Adrenal gland (tissue), 12 donors: ENCODE data around the gene WDR45B. TPM values are rescaled to one million over a fixed set of nuclear protein-coding genes. Genes with fewer than 3 reads are reported as not detected.

Experiments used
- DNase-seq, 7 donors: peaks; one replicate each; pipeline ENCODE4 v3.0.0-alpha.2; 2019 to 2020
- H3K27ac ChIP-seq, 5 donors: fragments of 200-600 bp; sonication (generic) in 4 of 5; 1 replicate in 3 of 5; 2 replicates in 2 of 5; pipeline versions ENCODE4 v1.5.1 to v1.8.0; 2016 to 2020; ENCODE audit warnings: mild to moderate bottlenecking in 1 of 5
- H3K27me3 ChIP-seq: fragments of 200-600 bp; 2 replicates; pipeline ENCODE4 v1.8.0; 2021
- H3K36me3 ChIP-seq, 2 donors: fragments of 200-600 bp; replicated peaks in 1 of 2; 1 replicate in 1 of 2; 2 replicates in 1 of 2; pipeline versions ENCODE4 v1.5.1 to v1.8.0; 2018 to 2022
- H3K4me1 ChIP-seq, 2 donors: fragments of 200-600 bp; replicated peaks in 1 of 2; 1 replicate in 1 of 2; 2 replicates in 1 of 2; pipeline versions ENCODE4 v1.5.1 to v1.8.0; 2018 to 2021
- H3K4me3 ChIP-seq, 4 donors: fragments of 200-600 bp; sonication (generic) in 3 of 4; one replicate each; pipeline ENCODE4 v1.5.1; 2016 to 2018
- H3K9me3 ChIP-seq, 3 donors: fragments of 200-600 bp; sonication (generic) in 1 of 3; replicated peaks in 1 of 3; 1 replicate in 2 of 3; 2 replicates in 1 of 3; pipeline versions ENCODE4 v1.5.1 to v1.8.0; 2016 to 2021
- POLR2A ChIP-seq, 2 donors: fragments of 450-650 bp; IDR thresholded peaks; one replicate each; pipeline ENCODE4 v1.6.1; 2017; ENCODE audit warnings: antibody characterized with exemption in 2 of 2, mild to moderate bottlenecking in 2 of 2, moderate library complexity in 1 of 2
- WGBS, 4 donors: extraction: QIAGEN DNeasy Blood & Tissue Kit in 2 of 4; methylation state at CpG; one replicate each; pipeline versions ENCODE4 v1.1.5 to v1.1.7; 2013 to 2017; 5-methylcytosine and 5-hydroxymethylcytosine counted together
- intact Hi-C, 2 donors: fragments of 100-400 bp; cut with DNase I; formaldehyde crosslinking; loops; one replicate each; pipeline versions ENCODE4 v1.14.1 to v1.15.0; 2022 to 2023
- polyA plus RNA-seq, 3 donors: library from polyadenylated mRNA; stranded (reverse); fragments of 200-250 nt in 2 of 3; fragments of 350-450 nt in 1 of 3; fragmentation: Illumina TruSeq in 1 of 3; extraction: RNeasy Lipid Tissue Mini Kit (QIAGEN cat#74804) in 1 of 3; gene quantifications; one replicate each; pipeline ENCODE4 v1.2.3, GENCODE V29; 2013 to 2014
- total RNA-seq, 9 donors: library from RNA; depleted of rRNA in 4 of 9; stranded (reverse); fragments of >200 nt in 4 of 9; fragments of 120-200 nt in 1 of 9; fragmentation: NEBNext Ultra II Directional in 1 of 9; extraction: Animal tissue kit (Norgen Biotek cat#: 25700) in 1 of 9; gene quantifications; one replicate each; pipeline versions ENCODE4 v1.1.0 to v1.2.4, GENCODE V29; 2013 to 2023
- TF ChIP-seq, protein P1 (sequence below), 6 experiments: fragments of 450-650 bp in 4 of 6; fragments of 200-600 bp in 2 of 6; sonication (generic) in 1 of 6; IDR thresholded peaks; 1 replicate in 5 of 6; 2 replicates in 1 of 6; pipeline versions ENCODE4 v1.5.1 to v1.8.0; 2016 to 2021; ENCODE audit warnings: antibody characterized with exemption in 6 of 6, mild to moderate bottlenecking in 2 of 6, moderate library complexity in 1 of 6
- donor health status: healthy with polysubstance abuse.
- donor health status: Bipolar disorder and iron deficiency.
- donor health status: DM: yes; HTN: yes; CAD: no.
- donor health status: DM: no; HTN: no; CAD: no.
- donor health status: DM: no; HTN: no; CAD: no.
- donor health status: DM: yes; HTN: yes; CAD: no.

WDR45B gene
- total and polyA plus RNA-seq, 12 donors = 48.6 to 104 (median 73.3) TPM

DNA sequence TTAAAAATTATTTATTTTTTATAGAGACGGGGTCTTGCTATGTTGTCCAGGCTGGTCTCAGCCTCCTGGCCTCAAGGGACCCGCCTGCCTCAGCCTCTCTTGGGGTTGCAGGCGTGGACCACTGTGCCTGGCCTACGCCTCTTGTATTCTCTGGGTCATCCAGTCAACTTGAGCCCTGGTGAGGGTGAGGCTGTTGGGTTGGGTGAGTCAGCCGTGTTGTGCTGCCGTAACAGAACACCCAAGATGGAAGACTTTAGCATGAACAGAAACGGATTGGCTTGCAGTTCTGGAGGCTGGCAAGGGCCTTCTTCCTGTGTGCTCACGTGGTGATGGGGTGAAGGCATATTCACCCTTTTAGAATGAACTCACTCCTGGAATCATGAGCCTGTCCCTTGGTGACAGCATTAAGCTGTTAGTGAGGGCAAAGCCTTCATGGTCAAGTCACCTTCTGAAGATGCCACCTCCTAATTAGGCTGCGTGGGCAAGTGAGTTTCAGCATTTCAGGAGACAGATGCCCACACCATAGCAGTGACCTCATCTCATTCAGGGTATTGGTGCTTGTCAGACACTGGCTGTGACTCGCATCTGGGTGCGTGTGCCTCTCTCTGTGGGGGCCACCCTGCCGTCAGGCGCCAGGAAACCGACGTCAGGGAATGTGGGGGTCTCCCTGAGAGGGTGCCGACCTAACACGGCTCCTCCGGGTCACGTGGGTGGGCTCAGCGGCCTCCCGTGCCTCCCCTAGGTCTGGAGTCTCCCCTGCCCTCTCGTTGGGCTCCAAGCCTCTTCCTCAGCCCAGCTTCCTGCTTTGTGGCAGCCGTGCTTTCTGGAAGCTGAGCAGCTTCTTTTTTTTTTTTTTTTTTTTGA, 49.8 kb downstream of the WDR45B start:
- Histone ChIP-seq H3K4me3 (no peak overlapping the region), H3K36me3 (peaks cover 0 to 50% of the 10 kb centered on the region in 2 donors), H3K27me3 (no peaks in the 10 kb centered on the region), H3K27ac (peak overlapping the region in 2 of 5 donors; percentile 10 to 56), H3K4me1 (peaks cover 18 to 26% of the 10 kb centered on the region in 2 donors), H3K9me3 (no peaks in the 10 kb centered on the region)
- no peak for TF ChIP-seq POLR2A (IDR thresholded peaks at IDR 0.05)
- TF ChIP-seq, protein P1, sequence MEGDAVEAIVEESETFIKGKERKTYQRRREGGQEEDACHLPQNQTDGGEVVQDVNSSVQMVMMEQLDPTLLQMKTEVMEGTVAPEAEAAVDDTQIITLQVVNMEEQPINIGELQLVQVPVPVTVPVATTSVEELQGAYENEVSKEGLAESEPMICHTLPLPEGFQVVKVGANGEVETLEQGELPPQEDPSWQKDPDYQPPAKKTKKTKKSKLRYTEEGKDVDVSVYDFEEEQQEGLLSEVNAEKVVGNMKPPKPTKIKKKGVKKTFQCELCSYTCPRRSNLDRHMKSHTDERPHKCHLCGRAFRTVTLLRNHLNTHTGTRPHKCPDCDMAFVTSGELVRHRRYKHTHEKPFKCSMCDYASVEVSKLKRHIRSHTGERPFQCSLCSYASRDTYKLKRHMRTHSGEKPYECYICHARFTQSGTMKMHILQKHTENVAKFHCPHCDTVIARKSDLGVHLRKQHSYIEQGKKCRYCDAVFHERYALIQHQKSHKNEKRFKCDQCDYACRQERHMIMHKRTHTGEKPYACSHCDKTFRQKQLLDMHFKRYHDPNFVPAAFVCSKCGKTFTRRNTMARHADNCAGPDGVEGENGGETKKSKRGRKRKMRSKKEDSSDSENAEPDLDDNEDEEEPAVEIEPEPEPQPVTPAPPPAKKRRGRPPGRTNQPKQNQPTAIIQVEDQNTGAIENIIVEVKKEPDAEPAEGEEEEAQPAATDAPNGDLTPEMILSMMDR (IDR thresholded peaks at IDR 0.05) = no peak
- intact Hi-C loops = no loop called here
- WGBS, 4 donors = 77 to 86% (median 84%) methylated on average over 8 to 23 of the region's 23 CpGs
- no peak for DNase-seq

DNA sequence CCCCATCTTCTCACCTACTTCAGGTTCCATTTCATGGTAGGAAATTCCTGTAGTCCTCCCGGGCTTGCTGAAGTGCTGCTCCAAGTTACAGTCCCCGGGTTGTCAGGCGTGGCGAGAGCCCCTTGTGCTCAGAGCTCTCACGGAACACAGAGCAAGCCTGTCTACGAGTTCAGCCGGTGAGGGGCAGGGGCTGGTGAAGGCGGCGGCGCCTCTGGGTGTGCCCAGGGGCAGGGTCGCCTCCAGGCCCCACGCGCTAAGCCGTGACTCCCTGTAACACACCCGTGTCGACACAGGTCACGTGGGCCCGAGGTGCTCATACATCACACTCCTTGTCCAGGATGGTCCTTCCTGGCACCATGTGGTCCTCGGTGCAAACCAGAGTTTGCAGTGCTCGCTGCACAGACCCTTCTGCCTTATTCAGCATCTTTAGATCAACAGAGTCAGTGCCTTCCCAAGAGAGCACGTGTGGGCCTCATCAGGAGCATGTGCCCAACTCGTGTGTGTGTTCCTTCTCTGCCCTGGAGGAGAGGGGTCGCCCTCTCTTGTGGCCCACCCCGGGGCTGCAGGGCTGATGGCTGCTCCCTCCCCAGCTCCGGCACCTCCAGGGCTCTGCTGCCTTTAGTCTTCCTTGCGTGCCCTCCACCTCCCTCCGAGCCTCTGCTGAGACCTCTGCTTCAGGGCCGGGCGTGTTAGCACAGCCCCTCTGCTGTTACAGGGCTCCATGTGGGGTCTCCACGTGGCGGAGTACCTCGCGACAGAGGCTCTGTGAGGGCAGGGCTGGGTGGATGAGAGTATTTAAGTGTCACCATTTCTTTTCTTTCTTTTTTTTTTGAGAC, 51.2 kb downstream of the WDR45B start:
- 86 to 89% (median 87%) methylated on average over 16 to 33 of the region's 33 CpGs for WGBS, 4 donors
- no peaks in the 10 kb centered on the region for H3K27me3 ChIP-seq
- no peaks in the 10 kb centered on the region for H3K9me3 ChIP-seq
- intact Hi-C loops = no loop called here
- H3K27ac ChIP-seq = no peak overlapping the region
- no peak for TF ChIP-seq POLR2A (IDR thresholded peaks at IDR 0.05)
- TF ChIP-seq, protein P1 (IDR thresholded peaks at IDR 0.05) = no peak
- no peak overlapping the region for H3K4me3 ChIP-seq
- peaks cover 14 to 23% of the 10 kb centered on the region in 2 donors for H3K4me1 ChIP-seq
- DNase-seq = no peak
- H3K36me3 ChIP-seq = peaks cover 0 to 39% of the 10 kb centered on the region in 2 donors

DNA sequence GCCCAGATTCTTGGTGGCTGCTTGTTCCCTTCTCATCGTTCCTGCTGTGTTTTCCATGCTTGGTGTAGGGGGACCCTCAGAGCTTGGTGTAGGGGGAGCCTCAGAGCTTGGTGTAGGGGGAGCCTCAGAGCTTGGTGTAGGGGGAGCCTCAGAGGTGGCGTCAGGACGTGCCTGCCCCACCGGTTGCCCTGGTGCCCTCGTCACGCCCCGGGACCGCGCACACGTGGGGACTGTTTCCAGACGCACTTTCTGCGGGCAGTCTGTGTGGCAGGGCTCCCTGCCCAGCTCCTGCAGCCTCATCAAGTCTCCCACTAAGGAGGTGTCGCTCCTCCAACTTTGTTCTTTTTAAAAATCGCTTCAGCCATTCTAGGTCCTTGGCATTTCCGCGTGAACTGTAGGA, 51.9 kb downstream of the WDR45B start:
- no peak for TF ChIP-seq POLR2A (IDR thresholded peaks at IDR 0.05)
- TF ChIP-seq, protein P1 (IDR thresholded peaks at IDR 0.05) = no peak
- Histone ChIP-seq H3K9me3 (no peaks in the 10 kb centered on the region), H3K4me3 (no peak overlapping the region), H3K4me1 (peaks cover 13 to 24% of the 10 kb centered on the region in 2 donors), H3K27me3 (no peaks in the 10 kb centered on the region), H3K27ac (no peak overlapping the region), H3K36me3 (peaks cover 0 to 31% of the 10 kb centered on the region in 2 donors)
- intact Hi-C loops = no loop called here
- DNase-seq = no peak
- WGBS, 4 donors = 85 to 92% (median 89%) methylated on average over 12 to 16 of the region's 16 CpGs

DNA sequence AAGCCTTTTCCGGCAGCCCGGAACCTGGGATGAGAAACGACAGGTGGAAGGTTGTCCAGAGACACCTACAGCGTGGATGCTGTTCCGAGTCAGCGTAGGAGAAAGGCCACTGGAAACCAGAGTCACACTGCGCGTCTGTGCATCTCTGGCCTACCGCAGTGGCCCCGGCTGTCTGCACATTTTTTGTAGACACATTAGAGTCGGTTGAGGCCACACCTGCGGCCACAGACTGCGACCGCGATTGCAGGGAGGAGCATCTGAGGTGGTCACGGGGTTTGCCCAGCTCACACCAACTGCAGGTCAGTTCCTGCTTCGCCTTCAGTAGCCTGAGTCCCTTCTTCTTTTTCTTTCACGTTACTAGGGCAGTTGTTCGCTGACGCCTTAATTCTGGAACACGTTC, 52.4 kb downstream of the WDR45B start:
- intact Hi-C loops = no loop called here
- no peak for TF ChIP-seq POLR2A (IDR thresholded peaks at IDR 0.05)
- TF ChIP-seq, protein P1 (IDR thresholded peaks at IDR 0.05) = no peak
- H3K4me3 ChIP-seq = no peak overlapping the region

More for the DNA sequence above, 52.4 kb downstream of the WDR45B start:
- H3K27ac ChIP-seq = no peak overlapping the region
- DNase-seq = no peak
- WGBS, 4 donors = 91 to 95% (median 93%) methylated on average over 14 to 21 of the region's 21 CpGs
- peaks cover 0 to 29% of the 10 kb centered on the region in 2 donors for H3K36me3 ChIP-seq
- H3K27me3 ChIP-seq = no peaks in the 10 kb centered on the region
- H3K4me1 ChIP-seq = peaks cover 13 to 25% of the 10 kb centered on the region in 2 donors
- H3K9me3 ChIP-seq = no peaks in the 10 kb centered on the region
